KMS-11 (cell line): ENCODE data around the gene MXRA7.

Experiments used
- H2AFZ ChIP-seq: fragments of 200-600 bp; sonication (generic); 2 replicates; pipeline ENCODE4 v1.6.1; 2016; ENCODE audit warnings: antibody characterized with exemption, mixed run types, low read depth
- H3K27ac ChIP-seq: fragments of 200-600 bp; sonication (generic); 2 replicates; pipeline ENCODE4 v1.6.1; 2016; ENCODE audit warnings: mild to moderate bottlenecking, mixed run types
- H3K27me3 ChIP-seq: fragments of 200-600 bp; sonication (generic); 2 replicates; pipeline ENCODE4 v1.6.1; 2017; ENCODE audit warnings: mild to moderate bottlenecking, low read depth, mixed run types, moderate library complexity; ENCODE audit not compliant: insufficient read depth
- H3K36me3 ChIP-seq: fragments of 200-600 bp; sonication (generic); 2 replicates; pipeline ENCODE4 v1.6.1; 2017; ENCODE audit warnings: mild to moderate bottlenecking, mixed run types; ENCODE audit not compliant: insufficient read depth
- H3K4me1 ChIP-seq: fragments of 200-600 bp; sonication (generic); 2 replicates; pipeline ENCODE4 v1.6.1; 2016; ENCODE audit warnings: mild to moderate bottlenecking, low read depth, mixed run types; ENCODE audit not compliant: poor library complexity, severe bottlenecking
- H3K4me2 ChIP-seq: fragments of 200-600 bp; sonication (generic); 2 replicates; pipeline ENCODE4 v1.7.0; 2016; ENCODE audit warnings: mild to moderate bottlenecking, mixed run types
- H3K4me3 ChIP-seq: fragments of 200-600 bp; sonication (generic); IDR thresholded peaks from 2 replicates; pipeline ENCODE4 v1.6.1; 2017; ENCODE audit warnings: low read depth, low read length, mixed read lengths; ENCODE audit not compliant: insufficient read depth
- H3K79me2 ChIP-seq: fragments of 200-600 bp; sonication (generic); 2 replicates; pipeline ENCODE4 v1.6.1; 2016; ENCODE audit warnings: low read depth, mixed run types; ENCODE audit not compliant: insufficient read depth
- H3K9ac ChIP-seq: fragments of 200-600 bp; sonication (generic); 2 replicates; pipeline ENCODE4 v1.6.1; 2016; ENCODE audit warnings: mild to moderate bottlenecking, mixed run types
- H4K20me1 ChIP-seq: fragments of 200-600 bp; sonication (generic); 2 replicates; pipeline ENCODE4 v1.6.1; 2016; ENCODE audit warnings: mild to moderate bottlenecking, mixed run types; ENCODE audit not compliant: insufficient read depth
- CTCF ChIP-seq: fragments of 200-600 bp; sonication (generic); conservative IDR thresholded peaks from 2 replicates; pipeline ENCODE4 v1.6.1; 2017; ENCODE audit warnings: low read depth, mild to moderate bottlenecking, antibody characterized with exemption, low read length, moderate library complexity, mixed read lengths

Gene MXRA7

DNA sequence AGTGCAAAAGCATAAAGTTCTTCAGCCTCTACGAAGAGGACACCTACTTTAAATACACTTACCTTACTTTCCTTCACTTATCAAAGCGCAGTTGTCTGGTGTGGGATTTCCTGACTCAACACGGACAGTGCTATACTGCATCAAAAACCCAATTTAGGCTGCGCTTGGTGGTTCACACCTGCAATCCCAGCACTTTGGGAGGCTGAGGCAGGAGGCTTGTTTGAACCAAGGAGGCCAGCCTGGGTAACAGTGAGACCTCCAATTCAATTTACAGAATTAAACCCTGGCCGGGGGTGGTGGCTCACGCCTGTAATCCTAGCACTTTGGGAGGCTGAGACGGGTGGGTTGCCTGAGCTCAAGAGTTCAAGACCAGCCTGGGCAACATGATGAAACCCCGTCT, 11.5 kb upstream of the MXRA7 start:
- peaks cover 53% of the 10 kb centered on the region for H3K4me1 ChIP-seq
- H3K36me3 ChIP-seq, result peaks cover 36% of the 10 kb centered on the region; the same call in 1 of the 2 replicates

GRCh38 chr17:76721463-76721862, 10.7 kb upstream of the MXRA7 start:
- no peak for TF ChIP-seq CTCF
- Histone ChIP-seq H4K20me1 (peaks cover 8% of the 10 kb centered on the region; the same call in 1 of the 2 replicates), H3K79me2 (peaks cover 47% of the 10 kb centered on the region), H3K27me3 (no peaks in the 10 kb centered on the region), H3K36me3 (peaks cover 36% of the 10 kb centered on the region; the same call in 1 of the 2 replicates), H2AFZ (no peak overlapping the region), H3K4me3 (no peak overlapping the region), H3K27ac (no peak overlapping the region), H3K4me2 (no peak overlapping the region; the same call in 1 of the 2 replicates), H3K9ac (no peak overlapping the region), H3K4me1 (peaks cover 61% of the 10 kb centered on the region)

More for the DNA sequence above, 11.5 kb upstream of the MXRA7 start:
- H4K20me1 ChIP-seq, result peaks cover 8% of the 10 kb centered on the region; the same call in 1 of the 2 replicates
- no peak overlapping the region for H3K4me2 ChIP-seq
- no peak overlapping the region for H3K4me3 ChIP-seq
- no peak overlapping the region for H2AFZ ChIP-seq
- no peaks in the 10 kb centered on the region for H3K27me3 ChIP-seq
- no peak overlapping the region for H3K9ac ChIP-seq
- H3K27ac ChIP-seq, result no peak overlapping the region
- TF ChIP-seq CTCF, result no peak
- peaks cover 49% of the 10 kb centered on the region for H3K79me2 ChIP-seq

DNA sequence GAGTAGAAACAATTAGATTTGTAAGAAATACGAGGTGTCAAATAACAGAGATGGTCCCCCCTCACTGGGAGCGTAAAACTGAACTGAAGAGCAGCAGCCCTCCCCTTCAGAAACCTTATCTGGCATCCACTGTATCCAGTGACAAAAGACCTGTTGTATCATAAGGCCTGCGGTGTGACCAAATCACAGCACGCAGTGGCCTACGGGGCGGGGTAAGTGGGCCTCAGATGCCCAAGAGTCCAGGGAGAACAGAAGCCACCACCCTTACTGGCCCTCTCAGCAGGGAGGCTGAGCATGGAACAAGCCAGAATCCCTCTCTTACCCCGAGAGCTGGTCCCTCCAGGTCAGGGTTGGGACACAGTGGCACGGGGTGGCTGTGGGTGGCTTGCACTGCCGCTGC, 10.2 kb upstream of the MXRA7 start:
- H3K79me2 ChIP-seq, result peaks cover 43% of the 10 kb centered on the region
- H3K4me1 ChIP-seq, result peaks cover 66% of the 10 kb centered on the region
- no peak overlapping the region for H3K4me3 ChIP-seq

GRCh38 chr17:76720211-76720610, 9.4 kb upstream of the MXRA7 start:
- Histone ChIP-seq H3K9ac (no peak overlapping the region), H3K36me3 (peaks cover 36% of the 10 kb centered on the region; the same call in 1 of the 2 replicates), H4K20me1 (peaks cover 8% of the 10 kb centered on the region; the same call in 1 of the 2 replicates), H3K4me3 (no peak overlapping the region), H3K79me2 (peaks cover 36% of the 10 kb centered on the region), H3K4me1 (peaks cover 70% of the 10 kb centered on the region), H3K4me2 (no peak overlapping the region), H2AFZ (no peak overlapping the region), H3K27ac (no peak overlapping the region), H3K27me3 (no peaks in the 10 kb centered on the region)
- TF ChIP-seq CTCF, result no peak

More for the DNA sequence above, 10.2 kb upstream of the MXRA7 start:
- TF ChIP-seq CTCF, result no peak
- Histone ChIP-seq H3K27me3 (no peaks in the 10 kb centered on the region), H3K4me2 (no peak overlapping the region), H3K9ac (no peak overlapping the region), H3K36me3 (peaks cover 36% of the 10 kb centered on the region; the same call in 1 of the 2 replicates), H4K20me1 (peaks cover 8% of the 10 kb centered on the region; the same call in 1 of the 2 replicates), H2AFZ (no peak overlapping the region), H3K27ac (no peak overlapping the region)
